ENCODE measurements around the gene ENPP3.
"Not testable (repeated sequence)": the region's sequence is repeated elsewhere in the genome, so short reads cannot be mapped to it uniquely, and the experiment has no call there.

ENPP3 gene

GRCh38 chr6:131744432-131745287 is 107.6 kb downstream of the ENPP3 start:
- H3K36me3 Mint-ChIP-seq = no peaks in the 10 kb centered on the region
- no peak overlapping the region for H3K27ac Mint-ChIP-seq
- no peaks in the 10 kb centered on the region for H3K9me3 Mint-ChIP-seq
- no peak overlapping the region for H3K4me3 Mint-ChIP-seq
- ATAC-seq (ENCODE audit: low read depth) (no peak), DNase-seq (ENCODE audit: low spot score in 2 of 2) (no peak)
- H3K27me3 Mint-ChIP-seq = no peaks in the 10 kb centered on the region
- H3K4me1 Mint-ChIP-seq = peaks cover 6% of the 10 kb centered on the region

GRCh38 chr6:131745476-131745875 is 108.4 kb downstream of the ENPP3 start:
- H3K4me3 Mint-ChIP-seq = no peak overlapping the region
- H3K27ac Mint-ChIP-seq = no peak overlapping the region

GRCh38 chr6:131747821-131748353 is 110.8 kb downstream of the ENPP3 start:
- H3K27me3 Mint-ChIP-seq = peaks cover under 1% of the 10 kb centered on the region
- H3K36me3 Mint-ChIP-seq = no peaks in the 10 kb centered on the region
- H3K4me1 Mint-ChIP-seq = no peaks in the 10 kb centered on the region
- no peak overlapping the region for H3K27ac Mint-ChIP-seq
- DNase-seq (ENCODE audit: low spot score in 2 of 2) = no peak
- no peak for ATAC-seq (ENCODE audit: low read depth)
- H3K4me3 Mint-ChIP-seq = no peak overlapping the region
- H3K9me3 Mint-ChIP-seq = no peaks in the 10 kb centered on the region

More at GRCh38 chr6:131745476-131745875, 108.4 kb downstream of the ENPP3 start:
- DNase-seq (ENCODE audit: low spot score in 2 of 2) = no peak
- Mint-ChIP-seq H3K4me1 (peaks cover 6% of the 10 kb centered on the region), H3K9me3 (no peaks in the 10 kb centered on the region), H3K27me3 (no peaks in the 10 kb centered on the region), H3K36me3 (no peaks in the 10 kb centered on the region)
- ATAC-seq (ENCODE audit: low read depth) = no peak

- H3K4me1 Mint-ChIP-seq = no peaks in the 10 kb centered on the region
- DNase-seq (ENCODE audit: low spot score in 2 of 2) = no peak
- H3K4me3 Mint-ChIP-seq = no peak overlapping the region
- peaks cover 2% of the 10 kb centered on the region for H3K27me3 Mint-ChIP-seq
- H3K36me3 Mint-ChIP-seq = peaks cover 2% of the 10 kb centered on the region
- peaks cover 2% of the 10 kb centered on the region for H3K9me3 Mint-ChIP-seq
- no peak overlapping the region for H3K27ac Mint-ChIP-seq
- no peak for ATAC-seq (ENCODE audit: low read depth)
These were observed 111.9 kb downstream of the ENPP3 start for GRCh38 chr6:131749023-131749422.

DNA sequence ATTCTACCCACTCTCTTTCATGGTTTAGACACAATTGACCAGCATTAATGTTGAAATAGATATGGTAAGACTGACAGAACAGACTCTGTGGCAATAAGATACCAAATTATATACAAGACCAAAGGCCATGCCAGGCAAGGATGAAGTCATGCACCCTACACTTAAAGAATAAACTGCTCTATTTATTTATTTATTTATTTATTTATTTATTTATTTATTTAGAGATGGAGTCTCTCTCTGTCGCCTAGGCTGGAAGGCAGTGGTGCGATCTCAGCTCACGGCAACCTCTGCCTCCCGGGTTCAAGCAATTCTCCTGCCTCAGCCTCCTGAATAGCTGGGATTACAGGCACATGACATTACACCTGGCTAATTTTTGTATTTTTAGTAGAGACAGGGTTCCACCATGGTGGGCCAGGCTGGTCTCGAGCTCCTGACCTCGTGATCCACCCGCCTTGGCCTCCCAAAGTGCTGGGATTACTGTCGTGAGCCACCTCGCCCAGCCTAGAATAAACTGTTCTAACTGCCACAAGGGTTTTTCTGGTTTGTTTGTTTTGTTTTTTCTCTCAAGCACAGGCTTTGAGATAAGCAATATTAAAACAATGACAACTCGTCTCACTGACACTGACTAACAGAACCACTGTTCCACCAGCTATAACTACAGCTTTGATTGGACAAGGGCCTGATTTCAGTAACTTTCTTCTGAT is 114.1 kb downstream of the ENPP3 start:
- not testable (repeated sequence) for H3K27ac Mint-ChIP-seq; H3K9me3 Mint-ChIP-seq; H3K27me3 Mint-ChIP-seq; H3K4me3 Mint-ChIP-seq; DNase-seq (ENCODE audit: low spot score in 2 of 2); H3K4me1 Mint-ChIP-seq; ATAC-seq (ENCODE audit: low read depth); H3K36me3 Mint-ChIP-seq

GRCh38 chr6:131754088-131754487 is 117.0 kb downstream of the ENPP3 start:
- peaks cover 4% of the 10 kb centered on the region for H3K27me3 Mint-ChIP-seq
- H3K4me1 Mint-ChIP-seq = no peaks in the 10 kb centered on the region
- no peak for ATAC-seq (ENCODE audit: low read depth)
- no peak overlapping the region for H3K4me3 Mint-ChIP-seq
- H3K27ac Mint-ChIP-seq = no peak overlapping the region
- no peak for DNase-seq (ENCODE audit: low spot score in 2 of 2)
- H3K36me3 Mint-ChIP-seq = peaks cover 2% of the 10 kb centered on the region
- peaks cover 2% of the 10 kb centered on the region for H3K9me3 Mint-ChIP-seq

- no peaks in the 10 kb centered on the region for H3K4me1 Mint-ChIP-seq
- ATAC-seq (ENCODE audit: low read depth) = no peak
- peaks cover 4% of the 10 kb centered on the region for H3K27me3 Mint-ChIP-seq
- H3K36me3 Mint-ChIP-seq = peaks cover 2% of the 10 kb centered on the region
- no peak overlapping the region for H3K27ac Mint-ChIP-seq
- H3K9me3 Mint-ChIP-seq = peaks cover 2% of the 10 kb centered on the region
- no peak for DNase-seq (ENCODE audit: low spot score in 2 of 2)
- no peak overlapping the region for H3K4me3 Mint-ChIP-seq
These were observed 117.8 kb downstream of the ENPP3 start for GRCh38 chr6:131754715-131755567.

DNA sequence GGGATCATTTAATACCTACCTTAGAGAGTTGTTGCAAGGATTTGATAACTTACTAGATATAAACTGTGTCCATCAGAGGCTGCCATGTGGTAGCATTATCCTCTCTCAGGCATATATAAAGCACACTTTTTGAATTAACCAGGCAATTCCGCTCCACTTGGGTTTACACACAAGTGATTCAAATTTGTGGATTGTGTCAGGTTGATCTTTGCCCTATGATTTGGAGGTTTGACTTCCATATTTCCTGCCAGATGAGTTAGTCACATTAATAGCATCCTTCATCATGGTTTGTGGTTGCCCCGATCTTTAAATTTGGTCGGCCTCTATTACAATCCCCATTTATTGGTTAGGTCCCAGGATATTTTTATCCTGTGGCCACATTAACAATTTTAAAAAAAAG is 118.5 kb downstream of the ENPP3 start:
- ATAC-seq (ENCODE audit: low read depth) (no peak), DNase-seq (ENCODE audit: low spot score in 2 of 2) (no peak)
- Mint-ChIP-seq H3K36me3 (peaks cover 2% of the 10 kb centered on the region), H3K4me3 (no peak overlapping the region), H3K9me3 (peaks cover 2% of the 10 kb centered on the region), H3K27ac (no peak overlapping the region), H3K27me3 (peaks cover 4% of the 10 kb centered on the region), H3K4me1 (no peaks in the 10 kb centered on the region)

DNA sequence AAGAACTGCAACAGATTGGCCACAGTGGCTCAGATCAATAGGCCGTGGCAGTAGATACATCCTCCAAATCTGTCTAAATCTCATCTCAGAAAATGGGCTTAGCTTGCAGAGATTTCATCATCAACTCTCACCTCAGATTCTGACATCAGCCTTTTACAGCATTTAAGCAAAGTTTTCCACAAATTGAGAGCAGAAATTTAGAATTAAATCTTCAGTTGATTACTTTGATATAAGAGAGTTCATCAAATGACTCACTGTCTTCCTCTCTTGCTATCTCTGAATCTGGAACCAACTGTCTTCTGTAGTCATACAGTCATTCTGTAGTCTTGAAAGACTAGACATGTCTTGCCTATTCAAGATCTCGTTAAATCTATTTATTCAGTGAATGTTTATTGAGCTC is 118.9 kb downstream of the ENPP3 start:
- DNase-seq (ENCODE audit: low spot score in 2 of 2) (no peak), ATAC-seq (ENCODE audit: low read depth) (no peak)
- Mint-ChIP-seq H3K27me3 (peaks cover 4% of the 10 kb centered on the region), H3K27ac (no peak overlapping the region), H3K4me1 (no peaks in the 10 kb centered on the region), H3K9me3 (peaks cover 2% of the 10 kb centered on the region), H3K36me3 (peaks cover 2% of the 10 kb centered on the region), H3K4me3 (no peak overlapping the region)

- no peaks in the 10 kb centered on the region for H3K36me3 Mint-ChIP-seq
- DNase-seq (ENCODE audit: low spot score in 2 of 2) = no peak
- H3K27ac Mint-ChIP-seq = no peak overlapping the region
- H3K9me3 Mint-ChIP-seq = no peaks in the 10 kb centered on the region
- H3K4me1 Mint-ChIP-seq = no peaks in the 10 kb centered on the region
- H3K27me3 Mint-ChIP-seq = peaks cover 6% of the 10 kb centered on the region
- no peak overlapping the region for H3K4me3 Mint-ChIP-seq
- no peak for ATAC-seq (ENCODE audit: low read depth)
These were observed 121.8 kb downstream of the ENPP3 start for GRCh38 chr6:131758920-131759319.

GRCh38 chr6:131761060-131761761 is 124.1 kb downstream of the ENPP3 start:
- no peaks in the 10 kb centered on the region for H3K9me3 Mint-ChIP-seq
- DNase-seq (ENCODE audit: low spot score in 2 of 2) (no peak), ATAC-seq (ENCODE audit: low read depth) (no peak)
- no peaks in the 10 kb centered on the region for H3K4me1 Mint-ChIP-seq
- peaks cover 4% of the 10 kb centered on the region for H3K27me3 Mint-ChIP-seq
- no peak overlapping the region for H3K27ac Mint-ChIP-seq
- H3K4me3 Mint-ChIP-seq = no peak overlapping the region
- H3K36me3 Mint-ChIP-seq = no peaks in the 10 kb centered on the region

- Mint-ChIP-seq H3K27me3 (peaks cover 4% of the 10 kb centered on the region), H3K9me3 (no peaks in the 10 kb centered on the region), H3K4me3 (no peak overlapping the region), H3K27ac (no peak overlapping the region), H3K4me1 (no peaks in the 10 kb centered on the region), H3K36me3 (no peaks in the 10 kb centered on the region)
- ATAC-seq (ENCODE audit: low read depth) = no peak
- no peak for DNase-seq (ENCODE audit: low spot score in 2 of 2)
These were observed 124.6 kb downstream of the ENPP3 start for GRCh38 chr6:131761762-131762067.

GRCh38 chr6:131762984-131763383 is 125.9 kb downstream of the ENPP3 start:
- DNase-seq (ENCODE audit: low spot score in 2 of 2) (no peak), ATAC-seq (ENCODE audit: low read depth) (no peak)
- no peaks in the 10 kb centered on the region for H3K4me1 Mint-ChIP-seq

More at GRCh38 chr6:131762984-131763383, 125.9 kb downstream of the ENPP3 start:
- Mint-ChIP-seq H3K27me3 (peaks cover 7% of the 10 kb centered on the region), H3K4me3 (no peak overlapping the region), H3K9me3 (no peaks in the 10 kb centered on the region), H3K27ac (no peak overlapping the region), H3K36me3 (no peaks in the 10 kb centered on the region)
